ENCODE measurements around the gene TREML1.

DNA sequence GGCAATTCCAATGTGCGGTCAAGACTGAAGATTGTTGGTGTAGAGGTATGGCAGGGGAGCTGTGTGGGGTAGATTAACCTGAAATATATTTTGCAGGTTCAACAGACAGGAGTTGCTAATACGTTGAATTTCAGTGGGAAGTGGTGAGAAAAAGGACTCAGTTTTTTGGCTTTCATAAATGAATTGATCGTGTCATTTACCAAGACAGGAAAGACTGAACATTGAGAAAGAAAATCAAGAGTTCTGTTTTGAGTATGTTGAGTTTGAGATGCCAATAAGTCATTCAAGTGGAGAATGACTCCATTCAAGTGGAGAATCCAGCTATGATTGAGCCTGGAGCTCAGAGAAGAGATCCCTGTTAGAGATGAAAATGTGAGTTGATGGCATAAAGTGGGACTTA is 50.3 kb downstream of the TREML1 start:
- no peak for TF ChIP-seq POLR2AphosphoS5 (IDR thresholded peaks at IDR 0.05; ENCODE audit: borderline replicate concordance, low read depth, low read length)
- TF ChIP-seq EZH2 (IDR thresholded peaks at IDR 0.05) = no peak
- no peak for TF ChIP-seq FOXP2 (optimal IDR thresholded peaks at IDR 0.05; ENCODE audit: control extremely low read depth, extremely low read length, insufficient read depth)
